K562 treated with DMSO at 1 percent for 4 hours (cell line): Measurements from ENCODE around the gene CMIP. TPM values are rescaled to one million over a fixed set of nuclear protein-coding genes. Genes with fewer than 3 reads are reported as not detected.

Experiments used
- total RNA-seq: library from RNA; unstranded; fragments of 300-600 nt; gene quantifications from 2 replicates; pipeline ENCODE4 v1.2.3, GENCODE V29; 2022; ENCODE audit not compliant: insufficient read depth

CMIP gene
- total RNA-seq = 71.5 and 72.5 TPM in 2 replicates

DNA sequence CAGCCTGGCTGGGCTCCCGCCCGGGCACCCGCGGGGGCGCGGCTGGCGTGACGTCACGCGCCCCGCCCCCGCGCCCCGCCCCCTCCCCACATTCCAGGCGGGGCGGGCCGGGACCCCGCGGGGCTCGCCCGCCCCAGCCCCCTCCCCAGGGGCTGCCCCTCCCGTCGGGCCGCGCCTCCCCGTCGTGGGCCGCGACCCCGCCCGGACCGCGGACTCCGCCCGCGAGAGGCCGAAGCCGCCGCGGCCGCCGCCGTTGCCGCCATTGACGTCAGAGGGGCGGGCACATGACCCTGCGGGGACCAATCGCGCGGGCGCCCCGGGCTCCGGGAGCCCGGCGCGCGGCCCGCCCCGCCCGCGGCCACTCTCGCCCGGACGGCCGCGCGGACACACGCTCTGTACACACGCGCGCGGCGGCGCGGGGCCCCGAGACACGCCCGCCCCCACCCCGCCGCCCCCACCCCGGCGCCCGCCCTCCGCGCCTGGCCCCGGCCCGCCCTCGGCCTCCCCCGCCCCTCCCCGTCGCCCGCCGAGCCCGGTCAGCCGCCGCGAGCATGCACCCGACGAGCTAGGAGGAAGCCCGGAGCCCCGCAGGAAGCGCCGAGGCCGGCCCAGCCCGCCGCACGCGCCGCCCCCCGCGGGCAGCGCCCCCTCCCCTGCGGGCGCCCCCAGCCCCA is at the start of gene CMIP:
CMIP (plus strand) TSS at position 361 of the 674 bp plus-strand sequence.

Other genes with a start within 250 kb of the CMIP start
- gene BCO1, start 206.1 kb upstream of the CMIP start, total RNA-seq = not detected in 2 replicates
- 2.3 and 2.5 TPM in 2 replicates for gene GAN, start 129.8 kb upstream of the CMIP start, total RNA-seq